ENCODE measurements around the gene PRDM5.

- TF ChIP-seq POLR2AphosphoS5 (IDR thresholded peaks at IDR 0.05; ENCODE audit: low read depth, low read length) (no peak), SIN3A (IDR thresholded peaks at IDR 0.05; ENCODE audit: borderline replicate concordance, insufficient read depth, low read length) (no peak)
- TF ChIP-seq, protein P1, sequence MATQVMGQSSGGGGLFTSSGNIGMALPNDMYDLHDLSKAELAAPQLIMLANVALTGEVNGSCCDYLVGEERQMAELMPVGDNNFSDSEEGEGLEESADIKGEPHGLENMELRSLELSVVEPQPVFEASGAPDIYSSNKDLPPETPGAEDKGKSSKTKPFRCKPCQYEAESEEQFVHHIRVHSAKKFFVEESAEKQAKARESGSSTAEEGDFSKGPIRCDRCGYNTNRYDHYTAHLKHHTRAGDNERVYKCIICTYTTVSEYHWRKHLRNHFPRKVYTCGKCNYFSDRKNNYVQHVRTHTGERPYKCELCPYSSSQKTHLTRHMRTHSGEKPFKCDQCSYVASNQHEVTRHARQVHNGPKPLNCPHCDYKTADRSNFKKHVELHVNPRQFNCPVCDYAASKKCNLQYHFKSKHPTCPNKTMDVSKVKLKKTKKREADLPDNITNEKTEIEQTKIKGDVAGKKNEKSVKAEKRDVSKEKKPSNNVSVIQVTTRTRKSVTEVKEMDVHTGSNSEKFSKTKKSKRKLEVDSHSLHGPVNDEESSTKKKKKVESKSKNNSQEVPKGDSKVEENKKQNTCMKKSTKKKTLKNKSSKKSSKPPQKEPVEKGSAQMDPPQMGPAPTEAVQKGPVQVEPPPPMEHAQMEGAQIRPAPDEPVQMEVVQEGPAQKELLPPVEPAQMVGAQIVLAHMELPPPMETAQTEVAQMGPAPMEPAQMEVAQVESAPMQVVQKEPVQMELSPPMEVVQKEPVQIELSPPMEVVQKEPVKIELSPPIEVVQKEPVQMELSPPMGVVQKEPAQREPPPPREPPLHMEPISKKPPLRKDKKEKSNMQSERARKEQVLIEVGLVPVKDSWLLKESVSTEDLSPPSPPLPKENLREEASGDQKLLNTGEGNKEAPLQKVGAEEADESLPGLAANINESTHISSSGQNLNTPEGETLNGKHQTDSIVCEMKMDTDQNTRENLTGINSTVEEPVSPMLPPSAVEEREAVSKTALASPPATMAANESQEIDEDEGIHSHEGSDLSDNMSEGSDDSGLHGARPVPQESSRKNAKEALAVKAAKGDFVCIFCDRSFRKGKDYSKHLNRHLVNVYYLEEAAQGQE (IDR thresholded peaks at IDR 0.05; ENCODE audit: insufficient read depth in 1 of 2, low read depth in 2 of 2, low read length in 2 of 2), result no peak
Measured at GRCh38 chr4:120821977-120822376, 100.5 kb downstream of the PRDM5 start.
